Spleen (tissue), 11 donors: ENCODE results near the gene PRND. TPM values are rescaled to one million over a fixed set of nuclear protein-coding genes. Genes with fewer than 3 reads are reported as not detected.

Experiments used
- DNase-seq: peaks from one replicate; pipeline ENCODE4 v3.0.0-alpha.2; 2020
- H3K27ac ChIP-seq, 8 donors: fragments of 200-600 bp; sonication (generic) in 7 of 8; 1 replicate in 4 of 8; 2 replicates in 4 of 8; pipeline versions ENCODE4 v1.5.0 to v1.8.0; 2016 to 2021; ENCODE audit warnings: inconsistent platforms in 4 of 8, mild to moderate bottlenecking in 4 of 8, moderate library complexity in 1 of 8
- H3K27me3 ChIP-seq, 7 donors: fragments of 200-600 bp; sonication (generic) in 6 of 7; replicated peaks in 1 of 7; 1 replicate in 4 of 7; 2 replicates in 3 of 7; pipeline versions ENCODE4 v1.5.0 to v1.8.0; 2016 to 2021; ENCODE audit warnings: inconsistent platforms in 3 of 7, mild to moderate bottlenecking in 1 of 7
- H3K36me3 ChIP-seq, 6 donors: fragments of 200-600 bp; sonication (generic) in 5 of 6; 1 replicate in 4 of 6; 2 replicates in 2 of 6; pipeline versions ENCODE4 v1.5.0 to v1.8.0; 2016 to 2021; ENCODE audit warnings: inconsistent platforms in 2 of 6
- H3K4me1 ChIP-seq, 6 donors: fragments of 200-600 bp; sonication (generic) in 5 of 6; 1 replicate in 3 of 6; 2 replicates in 3 of 6; pipeline versions ENCODE4 v1.5.0 to v1.8.0; 2016 to 2021; ENCODE audit warnings: inconsistent platforms in 3 of 6
- H3K4me3 ChIP-seq, 8 donors: fragments of 200-600 bp; sonication (generic) in 7 of 8; 1 replicate in 4 of 8; 2 replicates in 4 of 8; pipeline versions ENCODE4 v1.5.0 to v1.8.0; 2016 to 2021; ENCODE audit warnings: inconsistent platforms in 4 of 8, mild to moderate bottlenecking in 4 of 8, moderate library complexity in 2 of 8
- H3K9me3 ChIP-seq, 8 donors: fragments of 200-600 bp; sonication (generic) in 7 of 8; 1 replicate in 4 of 8; 2 replicates in 4 of 8; pipeline versions ENCODE4 v1.5.0 to v1.8.0; 2016 to 2021; ENCODE audit warnings: inconsistent platforms in 4 of 8
- CTCF ChIP-seq, 11 experiments: fragments of 200-600 bp in 7 of 11; fragments of 450-650 bp in 4 of 11; sonication (generic) in 4 of 11; IDR thresholded peaks in 8 of 11; conservative IDR thresholded peaks in 3 of 11; 1 replicate in 7 of 11; 2 replicates in 4 of 11; pipeline versions ENCODE4 v1.4.0 to v1.8.0; 2016 to 2021; ENCODE audit warnings: antibody characterized with exemption in 11 of 11, inconsistent platforms in 4 of 11, mild to moderate bottlenecking in 1 of 11
- POLR2A ChIP-seq, 3 donors: fragments of 450-650 bp; IDR thresholded peaks; one replicate each; pipeline ENCODE4 v1.5.1; 2017; ENCODE audit warnings: antibody characterized with exemption in 3 of 3, mild to moderate bottlenecking in 1 of 3
- POLR2AphosphoS5 ChIP-seq, 3 donors: sonication (generic); formaldehyde crosslinking; IDR thresholded peaks; one replicate each; pipeline ENCODE4 v1.5.1; 2017; ENCODE audit warnings: antibody characterized with exemption in 3 of 3
- WGBS, 5 donors: extraction: QIAGEN DNeasy Blood & Tissue Kit in 3 of 5; methylation state at CpG; one replicate each; pipeline versions ENCODE4 v1.1.5 to v1.1.7; 2013 to 2018; 5-methylcytosine and 5-hydroxymethylcytosine counted together
- intact Hi-C: fragments of 100-400 bp; cut with DNase I; formaldehyde crosslinking; loops from one replicate; pipeline ENCODE4 v1.15.0; 2023; ENCODE audit warnings: low total_unique reads
- polyA plus RNA-seq, 3 donors: library from polyadenylated mRNA; stranded (reverse); fragments of 200-250 nt; gene quantifications; one replicate each; pipeline ENCODE4 v1.2.1, GENCODE V29; 2013
- total RNA-seq, 7 donors: library from RNA; depleted of rRNA in 3 of 7; stranded (reverse); fragments of >200 nt in 3 of 7; fragmentation: NEBNext Ultra II Directional in 4 of 7; extraction: Animal tissue kit (Norgen Biotek cat#: 25700) in 4 of 7; gene quantifications; one replicate each; pipeline versions ENCODE4 v1.1.0 to v1.2.1, GENCODE V29; 2016 to 2021
- donor health status: healthy with polysubstance abuse.
- donor health status: DM: no; HTN: no; CAD: no; lungs with moderate emphysema.
- donor health status: DM: no; HTN: no; CAD: no.
- donor health status: Bipolar disorder and iron deficiency.
- donor health status: healthy.
- donor health status: DM: no; HTN: no; CAD: no.
- donor health status: DM: yes; HTN: yes; CAD: no.

The PRND gene
- total and polyA plus RNA-seq, 10 donors, result 0.03 TPM; not detected in 9

GRCh38 chr20:4773736-4774135 is 52.0 kb downstream of the PRND start:
- intact Hi-C loops, result no loop called here
- WGBS, 5 donors, result 85 to 95% (median 91%) methylated on average over 5 of the region's 5 CpGs
- no peak for DNase-seq
- no peak overlapping the region for H3K4me3 ChIP-seq
- no peak for TF ChIP-seq POLR2A (IDR thresholded peaks at IDR 0.05)
- TF ChIP-seq POLR2AphosphoS5 (IDR thresholded peaks at IDR 0.05), result no peak
- no peak for TF ChIP-seq CTCF (IDR thresholded peaks at IDR 0.05 in 8 of 11, conservative IDR thresholded peaks at IDR 0.05 in 3 of 11)
- no peaks in the 10 kb centered on the region for H3K36me3 ChIP-seq
- H3K27ac ChIP-seq, result peak overlapping the region in 2 of 8 donors; percentile 38 to 53
- H3K4me1 ChIP-seq, result peaks cover 0 to 15% (median 4%) of the 10 kb centered on the region in 6 donors
- H3K27me3 ChIP-seq, result no peaks in the 10 kb centered on the region
- H3K9me3 ChIP-seq, result peaks cover 0 to 27% (median 19%) of the 10 kb centered on the region in 8 donors

- TF ChIP-seq POLR2A (IDR thresholded peaks at IDR 0.05) (no peak), POLR2AphosphoS5 (IDR thresholded peaks at IDR 0.05) (no peak), CTCF (IDR thresholded peaks at IDR 0.05 in 8 of 11, conservative IDR thresholded peaks at IDR 0.05 in 3 of 11) (no peak)
- intact Hi-C loops, result no loop called here
These were observed 52.5 kb downstream of the PRND start for GRCh38 chr20:4774207-4774606.

GRCh38 chr20:4775322-4776078 is 53.8 kb downstream of the PRND start:
- Histone ChIP-seq H3K36me3 (peaks cover 0 to 8% (median 0%) of the 10 kb centered on the region in 6 donors), H3K9me3 (peaks cover 0 to 27% (median 19%) of the 10 kb centered on the region in 8 donors), H3K4me3 (no peak overlapping the region), H3K27me3 (no peaks in the 10 kb centered on the region), H3K4me1 (peaks cover 0 to 15% (median 4%) of the 10 kb centered on the region in 6 donors), H3K27ac (no peak overlapping the region)
- DNase-seq, result no peak
- 77 to 91% (median 79%) methylated on average over 21 of the region's 21 CpGs for WGBS, 5 donors
- intact Hi-C loops, result no loop called here
- TF ChIP-seq POLR2AphosphoS5 (IDR thresholded peaks at IDR 0.05) (no peak), CTCF (IDR thresholded peaks at IDR 0.05 in 8 of 11, conservative IDR thresholded peaks at IDR 0.05 in 3 of 11) (no peak), POLR2A (IDR thresholded peaks at IDR 0.05) (no peak)

More at GRCh38 chr20:4774207-4774606, 52.5 kb downstream of the PRND start:
- Histone ChIP-seq H3K9me3 (peaks cover 0 to 27% (median 19%) of the 10 kb centered on the region in 8 donors), H3K27me3 (no peaks in the 10 kb centered on the region), H3K4me3 (no peak overlapping the region), H3K27ac (peak overlapping the region in 2 of 8 donors; percentile 38 to 53), H3K36me3 (no peaks in the 10 kb centered on the region), H3K4me1 (peaks cover 0 to 15% (median 4%) of the 10 kb centered on the region in 6 donors)
- no peak for DNase-seq
- 72 to 86% (median 80%) methylated on average over 4 of the region's 4 CpGs for WGBS, 5 donors

- Histone ChIP-seq H3K27ac (no peak overlapping the region), H3K4me3 (no peak overlapping the region), H3K9me3 (peaks cover 0 to 23% (median 15%) of the 10 kb centered on the region in 8 donors), H3K4me1 (peaks cover 0 to 15% (median 4%) of the 10 kb centered on the region in 6 donors), H3K27me3 (no peaks in the 10 kb centered on the region), H3K36me3 (peaks cover 0 to 15% (median 0%) of the 10 kb centered on the region in 6 donors)
- WGBS, 5 donors, result 81 to 86% (median 82%) methylated on average over 12 to 14 of the region's 14 CpGs
- intact Hi-C loops, result no loop called here
- no peak for TF ChIP-seq POLR2A (IDR thresholded peaks at IDR 0.05)
- no peak for TF ChIP-seq CTCF (IDR thresholded peaks at IDR 0.05 in 8 of 11, conservative IDR thresholded peaks at IDR 0.05 in 3 of 11)
- peak in 2 of 3 donors; percentile 3 to 72 for TF ChIP-seq POLR2AphosphoS5 (IDR thresholded peaks at IDR 0.05)
- no peak for DNase-seq
These were observed 54.4 kb downstream of the PRND start for GRCh38 chr20:4776079-4776630.
